ENCODE data around the gene EHMT2.

DNA sequence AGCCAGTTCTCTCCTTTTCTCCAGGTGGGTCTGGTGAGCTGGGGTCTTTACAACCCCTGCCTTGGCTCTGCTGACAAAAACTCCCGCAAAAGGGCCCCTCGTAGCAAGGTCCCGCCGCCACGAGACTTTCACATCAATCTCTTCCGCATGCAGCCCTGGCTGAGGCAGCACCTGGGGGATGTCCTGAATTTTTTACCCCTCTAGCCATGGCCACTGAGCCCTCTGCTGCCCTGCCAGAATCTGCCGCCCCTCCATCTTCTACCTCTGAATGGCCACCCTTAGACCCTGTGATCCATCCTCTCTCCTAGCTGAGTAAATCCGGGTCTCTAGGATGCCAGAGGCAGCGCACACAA, 47.6 kb upstream of the EHMT2 start:
- TF ChIP-seq PHF8 (IDR thresholded peaks at IDR 0.05; ENCODE audit: borderline replicate concordance, low read depth) = no peak
- TF ChIP-seq, protein P1, sequence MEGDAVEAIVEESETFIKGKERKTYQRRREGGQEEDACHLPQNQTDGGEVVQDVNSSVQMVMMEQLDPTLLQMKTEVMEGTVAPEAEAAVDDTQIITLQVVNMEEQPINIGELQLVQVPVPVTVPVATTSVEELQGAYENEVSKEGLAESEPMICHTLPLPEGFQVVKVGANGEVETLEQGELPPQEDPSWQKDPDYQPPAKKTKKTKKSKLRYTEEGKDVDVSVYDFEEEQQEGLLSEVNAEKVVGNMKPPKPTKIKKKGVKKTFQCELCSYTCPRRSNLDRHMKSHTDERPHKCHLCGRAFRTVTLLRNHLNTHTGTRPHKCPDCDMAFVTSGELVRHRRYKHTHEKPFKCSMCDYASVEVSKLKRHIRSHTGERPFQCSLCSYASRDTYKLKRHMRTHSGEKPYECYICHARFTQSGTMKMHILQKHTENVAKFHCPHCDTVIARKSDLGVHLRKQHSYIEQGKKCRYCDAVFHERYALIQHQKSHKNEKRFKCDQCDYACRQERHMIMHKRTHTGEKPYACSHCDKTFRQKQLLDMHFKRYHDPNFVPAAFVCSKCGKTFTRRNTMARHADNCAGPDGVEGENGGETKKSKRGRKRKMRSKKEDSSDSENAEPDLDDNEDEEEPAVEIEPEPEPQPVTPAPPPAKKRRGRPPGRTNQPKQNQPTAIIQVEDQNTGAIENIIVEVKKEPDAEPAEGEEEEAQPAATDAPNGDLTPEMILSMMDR (IDR thresholded peaks at IDR 0.05) = no peak
- TF ChIP-seq, protein P2, sequence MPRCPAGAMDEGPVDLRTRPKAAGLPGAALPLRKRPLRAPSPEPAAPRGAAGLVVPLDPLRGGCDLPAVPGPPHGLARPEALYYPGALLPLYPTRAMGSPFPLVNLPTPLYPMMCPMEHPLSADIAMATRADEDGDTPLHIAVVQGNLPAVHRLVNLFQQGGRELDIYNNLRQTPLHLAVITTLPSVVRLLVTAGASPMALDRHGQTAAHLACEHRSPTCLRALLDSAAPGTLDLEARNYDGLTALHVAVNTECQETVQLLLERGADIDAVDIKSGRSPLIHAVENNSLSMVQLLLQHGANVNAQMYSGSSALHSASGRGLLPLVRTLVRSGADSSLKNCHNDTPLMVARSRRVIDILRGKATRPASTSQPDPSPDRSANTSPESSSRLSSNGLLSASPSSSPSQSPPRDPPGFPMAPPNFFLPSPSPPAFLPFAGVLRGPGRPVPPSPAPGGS (IDR thresholded peaks at IDR 0.05) = no peak
- TF ChIP-seq HOXA7 (CRISPR knock-in tag; IDR thresholded peaks at IDR 0.05) = no peak
- TF ChIP-seq RNF2 (IDR thresholded peaks at IDR 0.05; ENCODE audit: borderline replicate concordance, low read depth) = no peak
- no peak for TF ChIP-seq EP300 (IDR thresholded peaks at IDR 0.05)
- no peak for TF ChIP-seq HDAC2 (IDR thresholded peaks at IDR 0.05)
- TF ChIP-seq, protein P3, sequence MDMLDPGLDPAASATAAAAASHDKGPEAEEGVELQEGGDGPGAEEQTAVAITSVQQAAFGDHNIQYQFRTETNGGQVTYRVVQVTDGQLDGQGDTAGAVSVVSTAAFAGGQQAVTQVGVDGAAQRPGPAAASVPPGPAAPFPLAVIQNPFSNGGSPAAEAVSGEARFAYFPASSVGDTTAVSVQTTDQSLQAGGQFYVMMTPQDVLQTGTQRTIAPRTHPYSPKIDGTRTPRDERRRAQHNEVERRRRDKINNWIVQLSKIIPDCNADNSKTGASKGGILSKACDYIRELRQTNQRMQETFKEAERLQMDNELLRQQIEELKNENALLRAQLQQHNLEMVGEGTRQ (IDR thresholded peaks at IDR 0.05) = no peak
- TF ChIP-seq POLR2A (IDR thresholded peaks at IDR 0.05; ENCODE audit: low read length) = no peak

Measured in A549 (cell line).